Psoas muscle (tissue), 8 donors: ENCODE data around the gene LYRM1. TPM values are rescaled to one million over a fixed set of nuclear protein-coding genes. Genes with fewer than 3 reads are reported as not detected.

Source experiments
- ATAC-seq, 4 donors: fragments of 200-7000 bp; cut with Tn5 transposase; one replicate each; pipeline ENCODE4 v1.9.1; 2020; ENCODE audit warnings: moderate library complexity in 3 of 4, mild to moderate bottlenecking in 2 of 4
- DNase-seq, 2 donors: peaks; one replicate each; pipeline ENCODE4 v3.0.0-alpha.2; 2020
- H3K27ac ChIP-seq: fragments of 200-600 bp; one replicate; pipeline ENCODE4 v1.8.0; 2022
- H3K27me3 ChIP-seq, 3 donors: fragments of 200-600 bp in 1 of 3; one replicate each; pipeline versions ENCODE4 v1.6.1 to v1.8.0; 2013 to 2022; ENCODE audit warnings: low read length in 2 of 3, mild to moderate bottlenecking in 2 of 3, moderate library complexity in 1 of 3; ENCODE audit not compliant: insufficient read depth in 3 of 3
- H3K36me3 ChIP-seq, 2 donors: fragments of 200-600 bp in 1 of 2; one replicate each; pipeline versions ENCODE4 v1.6.1 to v1.8.0; 2013 to 2022; ENCODE audit warnings: low read depth in 1 of 2, mild to moderate bottlenecking in 1 of 2, moderate library complexity in 1 of 2; ENCODE audit not compliant: insufficient read depth in 1 of 2
- H3K4me1 ChIP-seq: fragments of 200-600 bp; one replicate; pipeline ENCODE4 v1.8.0; 2022
- H3K4me3 ChIP-seq: fragments of 200-600 bp; one replicate; pipeline ENCODE4 v1.8.0; 2022; ENCODE audit warnings: mild to moderate bottlenecking
- H3K9me3 ChIP-seq: fragments of 200-600 bp; one replicate; pipeline ENCODE4 v1.8.0; 2022
- WGBS, 3 donors: extraction: QIAGEN DNeasy Blood & Tissue Kit; methylation state at CpG; one replicate each; pipeline versions ENCODE4 v1.1.6 to v1.1.7; 2013; 5-methylcytosine and 5-hydroxymethylcytosine counted together
- intact Hi-C, 2 donors: fragments of 100-400 bp; cut with DNase I; formaldehyde crosslinking; loops; one replicate each; pipeline versions ENCODE4 v1.11.0 to v1.14.2; 2022
- polyA plus RNA-seq, 3 donors: library from polyadenylated mRNA; stranded (reverse); fragments of 200-250 nt; gene quantifications; one replicate each; pipeline ENCODE4 v1.2.3, GENCODE V29; 2013
- total RNA-seq, 4 donors: library from RNA; stranded (reverse); fragmentation: NEBNext Ultra II Directional in 2 of 4; extraction: Animal tissue kit (Norgen Biotek cat#: 25700) in 2 of 4; gene quantifications; one replicate each; pipeline versions ENCODE4 v1.2.1 to v1.2.4, GENCODE V29; 2021 to 2023
- TF ChIP-seq, protein P1 (sequence below): fragments of 200-600 bp; IDR thresholded peaks from one replicate; pipeline ENCODE4 v1.8.0; 2022; ENCODE audit warnings: antibody characterized with exemption
- donor health status: healthy with polysubstance abuse.
- donor health status: DM: no; HTN: no; CAD: no; lungs with moderate emphysema.
- donor health status: Bipolar disorder and iron deficiency.
- donor health status: healthy.
- donor health status: DM: yes; HTN: yes; CAD: no.
- donor health status: DM: no; HTN: no; CAD: no.
- donor health status: DM: no; HTN: no; CAD: no.
- donor health status: DM: yes; HTN: yes; CAD: no.

The LYRM1 gene
- total and polyA plus RNA-seq, 7 donors: 27.2 to 54.0 (median 37.3) TPM

- Histone ChIP-seq H3K4me1 (peaks cover 19% of the 10 kb centered on the region), H3K27ac (peak overlapping the region; percentile 12), H3K4me3 (no peak overlapping the region), H3K9me3 (no peaks in the 10 kb centered on the region), H3K36me3 (no peaks in the 10 kb centered on the region), H3K27me3 (no peaks in the 10 kb centered on the region)
- 60 to 75% (median 62%) methylated on average over 7 of the region's 7 CpGs for WGBS, 3 donors
- TF ChIP-seq, protein P1, sequence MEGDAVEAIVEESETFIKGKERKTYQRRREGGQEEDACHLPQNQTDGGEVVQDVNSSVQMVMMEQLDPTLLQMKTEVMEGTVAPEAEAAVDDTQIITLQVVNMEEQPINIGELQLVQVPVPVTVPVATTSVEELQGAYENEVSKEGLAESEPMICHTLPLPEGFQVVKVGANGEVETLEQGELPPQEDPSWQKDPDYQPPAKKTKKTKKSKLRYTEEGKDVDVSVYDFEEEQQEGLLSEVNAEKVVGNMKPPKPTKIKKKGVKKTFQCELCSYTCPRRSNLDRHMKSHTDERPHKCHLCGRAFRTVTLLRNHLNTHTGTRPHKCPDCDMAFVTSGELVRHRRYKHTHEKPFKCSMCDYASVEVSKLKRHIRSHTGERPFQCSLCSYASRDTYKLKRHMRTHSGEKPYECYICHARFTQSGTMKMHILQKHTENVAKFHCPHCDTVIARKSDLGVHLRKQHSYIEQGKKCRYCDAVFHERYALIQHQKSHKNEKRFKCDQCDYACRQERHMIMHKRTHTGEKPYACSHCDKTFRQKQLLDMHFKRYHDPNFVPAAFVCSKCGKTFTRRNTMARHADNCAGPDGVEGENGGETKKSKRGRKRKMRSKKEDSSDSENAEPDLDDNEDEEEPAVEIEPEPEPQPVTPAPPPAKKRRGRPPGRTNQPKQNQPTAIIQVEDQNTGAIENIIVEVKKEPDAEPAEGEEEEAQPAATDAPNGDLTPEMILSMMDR: no peak
- DNase-seq: no peak
- intact Hi-C loops: no loop called here
- peak in 1 of 4 donors; percentile 56 for ATAC-seq
These were observed 21.2 kb upstream of the LYRM1 start for GRCh38 chr16:20879175-20880040.

DNA sequence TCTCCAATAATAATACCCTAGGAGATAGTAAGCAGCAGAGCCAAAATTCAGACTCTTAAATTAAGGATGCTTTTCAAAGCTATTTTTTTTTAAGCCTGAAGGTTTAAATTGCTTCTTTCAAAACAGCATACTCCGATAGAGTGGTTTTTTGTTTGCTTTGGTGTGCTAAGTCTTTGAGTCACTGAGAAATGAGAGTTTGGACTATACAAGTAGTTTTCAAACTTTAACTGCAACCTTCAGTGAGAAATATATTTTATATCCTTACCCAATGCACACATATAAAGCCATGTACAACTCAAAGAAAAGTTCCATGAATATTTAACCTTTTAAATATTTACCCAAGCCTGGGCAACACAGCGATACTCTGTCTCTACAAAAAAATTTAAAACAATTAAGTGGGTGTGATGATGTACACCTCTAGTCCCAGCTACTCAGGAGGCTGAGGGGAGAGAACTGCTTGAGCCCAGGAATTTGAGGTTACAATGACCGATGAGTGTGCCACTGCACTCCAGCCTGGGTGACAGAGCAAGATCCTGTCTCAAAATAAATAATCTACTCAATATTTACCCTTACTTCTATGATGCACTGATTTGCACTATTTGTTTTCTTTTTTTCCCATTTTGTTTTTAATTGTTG, 19.6 kb upstream of the LYRM1 start:
- DNase-seq (no peak), ATAC-seq (peak in 1 of 4 donors; percentile 46)
- 89 to 93% (median 92%) methylated on average over 3 of the region's 3 CpGs for WGBS, 3 donors
- Histone ChIP-seq H3K4me3 (no peak overlapping the region), H3K27me3 (no peaks in the 10 kb centered on the region), H3K27ac (no peak overlapping the region), H3K4me1 (peaks cover 15% of the 10 kb centered on the region), H3K9me3 (no peaks in the 10 kb centered on the region), H3K36me3 (no peaks in the 10 kb centered on the region)
- intact Hi-C loops: no loop called here
- TF ChIP-seq, protein P1: no peak

DNA sequence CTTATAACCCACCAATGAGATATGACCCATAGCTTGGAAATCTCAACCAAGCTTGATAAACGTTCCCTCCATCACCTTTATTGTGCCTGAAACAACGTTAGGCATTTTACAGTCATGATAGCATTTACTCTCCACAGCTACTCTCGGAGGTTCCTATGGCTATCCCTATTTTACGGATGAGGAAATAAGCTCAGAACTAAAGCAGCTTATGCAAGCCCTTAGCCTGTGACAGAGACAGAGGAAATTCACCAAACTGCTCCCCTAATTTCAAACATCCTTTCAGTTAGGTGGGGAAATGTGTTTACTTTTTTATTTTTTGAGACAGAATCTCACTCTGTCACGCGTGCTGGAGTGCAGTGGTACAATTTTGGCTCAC, 19.1 kb upstream of the LYRM1 start:
- intact Hi-C loops: no loop called here
- WGBS, 3 donors: 82 to 87% (median 87%) methylated on average over 6 of the region's 6 CpGs
- DNase-seq (no peak), ATAC-seq (no peak)
- Histone ChIP-seq H3K27me3 (no peaks in the 10 kb centered on the region), H3K4me1 (peaks cover 15% of the 10 kb centered on the region), H3K27ac (no peak overlapping the region), H3K36me3 (no peaks in the 10 kb centered on the region), H3K9me3 (no peaks in the 10 kb centered on the region), H3K4me3 (no peak overlapping the region)
- TF ChIP-seq, protein P1: no peak

GRCh38 chr16:20883554-20884239, 16.9 kb upstream of the LYRM1 start:
- H3K4me3 ChIP-seq: no peak overlapping the region
- ATAC-seq (no peak), DNase-seq (no peak)
- H3K9me3 ChIP-seq: no peaks in the 10 kb centered on the region
- H3K36me3 ChIP-seq: no peaks in the 10 kb centered on the region
- H3K27ac ChIP-seq: no peak overlapping the region
- TF ChIP-seq, protein P1: no peak
- intact Hi-C loops: no loop called here
- peaks cover 27% of the 10 kb centered on the region for H3K4me1 ChIP-seq
- no peaks in the 10 kb centered on the region for H3K27me3 ChIP-seq
- 84 to 86% (median 86%) methylated on average over 5 of the region's 5 CpGs for WGBS, 3 donors
